SK-N-SH (cell line): ENCODE measurements around the gene PKP4. TPM values are rescaled to one million over a fixed set of nuclear protein-coding genes. Genes with fewer than 3 reads are reported as not detected.

Experiments
- CTCF ChIA-PET: fragments of 300-600, 350-600 bp; formaldehyde crosslinking; extraction: SDS; loops from one replicate; lab custom pipeline; 2021; lab: Yijun Ruan, JAX
- POLR2A ChIA-PET: fragments of 350-600 bp; sonication (Branson Sonifier 250); formaldehyde crosslinking; extraction: SDS; loops from one replicate; lab custom pipeline; 2020; ENCODE audit warnings: antibody characterized with exemption, inconsistent platforms; lab: Yijun Ruan, JAX
- DNase-seq: peaks from one replicate; pipeline ENCODE4 v3.0.0; 2012
- H2AFZ ChIP-seq: fragments of 200-600 bp; sonication (generic); 2 replicates; pipeline ENCODE4 v1.8.1; 2016; ENCODE audit warnings: antibody characterized with exemption, mild to moderate bottlenecking, low read depth
- H3F3A ChIP-seq: fragments of 200-600 bp; sonication (generic); replicated peaks from 2 replicates; pipeline ENCODE3; 2016; ENCODE audit warnings: antibody characterized with exemption, mild to moderate bottlenecking; ENCODE audit not compliant: insufficient read depth
- H3K27ac ChIP-seq, 2 experiments: fragments of 200-500 bp in 1 of 2; fragments of 200-600 bp in 1 of 2; sonication (Bioruptor generic) in 1 of 2; sonication (generic), shearing (Covaris generic) in 1 of 2; 2 replicates each; pipeline versions ENCODE4 v1.5.1 to v1.6.1; 2014 to 2016; ENCODE audit warnings: low read depth in 2 of 2, inconsistent platforms in 1 of 2, low read length in 1 of 2, mild to moderate bottlenecking in 1 of 2, mixed read lengths in 1 of 2
- H3K27me3 ChIP-seq: fragments of 200-600 bp; sonication (generic), shearing (Covaris generic); 2 replicates; pipeline ENCODE4 v1.6.1; 2016; ENCODE audit warnings: mixed run types; ENCODE audit not compliant: insufficient read depth
- H3K36me3 ChIP-seq, 2 experiments: fragments of 200-500 bp in 1 of 2; fragments of 200-600 bp in 1 of 2; sonication (Bioruptor generic) in 1 of 2; sonication (generic) in 1 of 2; replicated peaks in 1 of 2; 2 replicates each; pipeline versions ENCODE3 to v1.5.1; 2014 to 2016; ENCODE audit warnings: low read length in 1 of 2, mild to moderate bottlenecking in 1 of 2; ENCODE audit not compliant: insufficient read depth in 2 of 2, control insufficient read depth in 1 of 2
- H3K4me1 ChIP-seq, 2 experiments: fragments of 200-500 bp in 1 of 2; fragments of 200-600 bp in 1 of 2; sonication (Bioruptor generic) in 1 of 2; sonication (generic), shearing (Covaris generic) in 1 of 2; 2 replicates each; pipeline versions ENCODE4 v1.5.1 to v1.6.1; 2014 to 2016; ENCODE audit warnings: low read depth in 1 of 2, low read length in 1 of 2, mixed run types in 1 of 2; ENCODE audit not compliant: insufficient read depth in 2 of 2, control insufficient read depth in 1 of 2
- H3K4me2 ChIP-seq: fragments of 200-600 bp; sonication (generic), shearing (Covaris generic); 2 replicates; pipeline ENCODE4 v1.6.1; 2017; ENCODE audit warnings: mixed run types
- H3K4me3 ChIP-seq, 2 experiments: fragments of 200-500 bp in 1 of 2; fragments of 200-600 bp in 1 of 2; sonication (Bioruptor generic) in 1 of 2; sonication (generic), shearing (Covaris generic) in 1 of 2; 2 replicates each; pipeline versions ENCODE4 v1.5.1 to v1.8.1; 2014 to 2016; ENCODE audit warnings: low read depth in 2 of 2, inconsistent platforms in 1 of 2, low read length in 1 of 2, mild to moderate bottlenecking in 1 of 2, mixed read lengths in 1 of 2, moderate library complexity in 1 of 2
- H3K79me2 ChIP-seq: fragments of 200-600 bp; sonication (generic); 2 replicates; pipeline ENCODE4 v1.8.1; 2017; ENCODE audit warnings: mild to moderate bottlenecking; ENCODE audit not compliant: insufficient read depth
- H3K9ac ChIP-seq: fragments of 200-600 bp; sonication (generic); 2 replicates; pipeline ENCODE4 v1.6.1; 2017; ENCODE audit warnings: mixed run types
- H3K9me2 ChIP-seq: fragments of 200-600 bp; sonication (generic); 2 replicates; pipeline ENCODE4 v1.6.1; 2017; ENCODE audit warnings: mixed run types
- H3K9me3 ChIP-seq: fragments of 200-600 bp; sonication (generic); 2 replicates; pipeline ENCODE4 v1.6.1; 2017; ENCODE audit warnings: mixed run types, mild to moderate bottlenecking, moderate library complexity
- H4K20me1 ChIP-seq: fragments of 200-600 bp; sonication (generic); 2 replicates; pipeline ENCODE4 v1.6.1; 2017; ENCODE audit warnings: mild to moderate bottlenecking, mixed run types; ENCODE audit not compliant: insufficient read depth
- NRF1 ChIP-seq: IDR thresholded peaks from 2 replicates; pipeline ENCODE4 v1.6.1; 2012; ENCODE audit warnings: low read depth, mild to moderate bottlenecking, low read length
- SMC3 ChIP-seq: IDR thresholded peaks from 2 replicates; pipeline ENCODE4 v1.6.1; 2012; ENCODE audit warnings: low read depth, low read length, improper control_type of control experiment
- TEAD4 ChIP-seq: IDR thresholded peaks from 2 replicates; pipeline ENCODE4 v1.4.0; 2012; ENCODE audit warnings: mild to moderate bottlenecking, borderline replicate concordance; ENCODE audit not compliant: insufficient read depth
- WGBS: methylation state at CpG from one replicate; pipeline ENCODE4 v1.1.6; 2017; ENCODE audit warnings: low lambda C conversion rate; 5-methylcytosine and 5-hydroxymethylcytosine counted together
- polyA plus RNA-seq, 3 experiments: library from polyadenylated mRNA; depleted of rRNA; stranded (reverse); fragments of >200 nt; gene quantifications; 2 replicates each; pipeline ENCODE4 v1.2.3, GENCODE V29; 2012
- TF ChIP-seq, protein P1 (sequence below): IDR thresholded peaks from 2 replicates; pipeline ENCODE4 v1.4.0; 2012; ENCODE audit warnings: low read depth, borderline replicate concordance
- TF ChIP-seq, protein P2 (sequence below): IDR thresholded peaks from 2 replicates; pipeline ENCODE4 v1.4.0; 2012; ENCODE audit warnings: low read depth
- TF ChIP-seq, protein P3 (sequence below): IDR thresholded peaks from 2 replicates; pipeline ENCODE4 v1.4.0; 2012; ENCODE audit warnings: low read depth, borderline replicate concordance
- TF ChIP-seq, protein P4 (sequence below): IDR thresholded peaks from 2 replicates; pipeline ENCODE4 v1.6.1; 2012; ENCODE audit warnings: mild to moderate bottlenecking, low read depth, low read length, moderate library complexity

Gene PKP4
- polyA plus RNA-seq, 1 of the 3 experiments (the other 2 are of a cell fraction), result 10.9 TPM

DNA sequence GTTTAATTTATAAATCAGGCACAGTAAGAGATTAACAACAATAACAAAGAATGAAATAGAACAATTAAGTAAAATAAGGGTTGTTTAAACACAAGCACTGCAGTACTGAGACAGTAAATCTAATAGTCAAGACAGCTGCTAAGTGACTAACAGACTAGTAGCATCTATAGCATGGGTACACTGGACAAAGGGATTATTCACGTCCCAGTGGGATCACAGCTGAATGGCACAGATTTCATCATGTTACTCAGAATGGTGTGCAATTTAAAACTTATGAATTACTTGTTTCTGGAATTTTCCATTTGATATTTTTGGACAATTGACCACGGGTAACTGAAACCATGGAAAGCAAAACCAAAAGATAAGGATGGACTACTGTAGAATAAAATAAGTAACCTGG lies 176.5 kb downstream of the PKP4 start (continued):
- TF ChIP-seq NRF1 (no peak), TEAD4 (no peak), SMC3 (no peak)
- TF ChIP-seq, protein P1, sequence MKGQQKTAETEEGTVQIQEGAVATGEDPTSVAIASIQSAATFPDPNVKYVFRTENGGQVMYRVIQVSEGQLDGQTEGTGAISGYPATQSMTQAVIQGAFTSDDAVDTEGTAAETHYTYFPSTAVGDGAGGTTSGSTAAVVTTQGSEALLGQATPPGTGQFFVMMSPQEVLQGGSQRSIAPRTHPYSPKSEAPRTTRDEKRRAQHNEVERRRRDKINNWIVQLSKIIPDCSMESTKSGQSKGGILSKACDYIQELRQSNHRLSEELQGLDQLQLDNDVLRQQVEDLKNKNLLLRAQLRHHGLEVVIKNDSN, result no peak
- TF ChIP-seq, protein P2, sequence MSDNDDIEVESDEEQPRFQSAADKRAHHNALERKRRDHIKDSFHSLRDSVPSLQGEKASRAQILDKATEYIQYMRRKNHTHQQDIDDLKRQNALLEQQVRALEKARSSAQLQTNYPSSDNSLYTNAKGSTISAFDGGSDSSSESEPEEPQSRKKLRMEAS, result no peak
- TF ChIP-seq, protein P3, sequence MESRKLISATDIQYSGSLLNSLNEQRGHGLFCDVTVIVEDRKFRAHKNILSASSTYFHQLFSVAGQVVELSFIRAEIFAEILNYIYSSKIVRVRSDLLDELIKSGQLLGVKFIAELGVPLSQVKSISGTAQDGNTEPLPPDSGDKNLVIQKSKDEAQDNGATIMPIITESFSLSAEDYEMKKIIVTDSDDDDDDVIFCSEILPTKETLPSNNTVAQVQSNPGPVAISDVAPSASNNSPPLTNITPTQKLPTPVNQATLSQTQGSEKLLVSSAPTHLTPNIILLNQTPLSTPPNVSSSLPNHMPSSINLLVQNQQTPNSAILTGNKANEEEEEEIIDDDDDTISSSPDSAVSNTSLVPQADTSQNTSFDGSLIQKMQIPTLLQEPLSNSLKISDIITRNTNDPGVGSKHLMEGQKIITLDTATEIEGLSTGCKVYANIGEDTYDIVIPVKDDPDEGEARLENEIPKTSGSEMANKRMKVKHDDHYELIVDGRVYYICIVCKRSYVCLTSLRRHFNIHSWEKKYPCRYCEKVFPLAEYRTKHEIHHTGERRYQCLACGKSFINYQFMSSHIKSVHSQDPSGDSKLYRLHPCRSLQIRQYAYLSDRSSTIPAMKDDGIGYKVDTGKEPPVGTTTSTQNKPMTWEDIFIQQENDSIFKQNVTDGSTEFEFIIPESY, result no peak

DNA sequence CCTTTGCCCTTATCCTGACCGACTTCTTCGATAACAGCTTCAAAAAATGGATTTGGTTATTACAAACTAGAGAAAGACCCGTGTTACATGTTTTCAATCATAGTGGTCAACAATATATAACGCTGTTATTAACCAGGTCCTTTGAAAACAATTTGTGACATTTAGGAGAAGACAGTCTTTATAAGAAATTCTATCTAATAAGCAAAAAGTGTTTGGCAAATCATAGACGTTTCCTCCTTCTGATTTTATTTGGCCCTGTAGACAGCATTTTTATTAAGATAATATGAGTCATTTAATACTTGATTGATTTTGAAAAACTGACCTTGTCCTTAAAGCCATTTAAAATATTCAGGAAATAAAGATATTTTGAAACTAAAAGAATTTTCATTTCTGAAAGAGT lies 177.9 kb downstream of the PKP4 start:
- no peaks in the 10 kb centered on the region for H4K20me1 ChIP-seq
- H3K9ac ChIP-seq, result no peak overlapping the region
- no peaks in the 10 kb centered on the region for H3K27me3 ChIP-seq
- TF ChIP-seq, protein P4, sequence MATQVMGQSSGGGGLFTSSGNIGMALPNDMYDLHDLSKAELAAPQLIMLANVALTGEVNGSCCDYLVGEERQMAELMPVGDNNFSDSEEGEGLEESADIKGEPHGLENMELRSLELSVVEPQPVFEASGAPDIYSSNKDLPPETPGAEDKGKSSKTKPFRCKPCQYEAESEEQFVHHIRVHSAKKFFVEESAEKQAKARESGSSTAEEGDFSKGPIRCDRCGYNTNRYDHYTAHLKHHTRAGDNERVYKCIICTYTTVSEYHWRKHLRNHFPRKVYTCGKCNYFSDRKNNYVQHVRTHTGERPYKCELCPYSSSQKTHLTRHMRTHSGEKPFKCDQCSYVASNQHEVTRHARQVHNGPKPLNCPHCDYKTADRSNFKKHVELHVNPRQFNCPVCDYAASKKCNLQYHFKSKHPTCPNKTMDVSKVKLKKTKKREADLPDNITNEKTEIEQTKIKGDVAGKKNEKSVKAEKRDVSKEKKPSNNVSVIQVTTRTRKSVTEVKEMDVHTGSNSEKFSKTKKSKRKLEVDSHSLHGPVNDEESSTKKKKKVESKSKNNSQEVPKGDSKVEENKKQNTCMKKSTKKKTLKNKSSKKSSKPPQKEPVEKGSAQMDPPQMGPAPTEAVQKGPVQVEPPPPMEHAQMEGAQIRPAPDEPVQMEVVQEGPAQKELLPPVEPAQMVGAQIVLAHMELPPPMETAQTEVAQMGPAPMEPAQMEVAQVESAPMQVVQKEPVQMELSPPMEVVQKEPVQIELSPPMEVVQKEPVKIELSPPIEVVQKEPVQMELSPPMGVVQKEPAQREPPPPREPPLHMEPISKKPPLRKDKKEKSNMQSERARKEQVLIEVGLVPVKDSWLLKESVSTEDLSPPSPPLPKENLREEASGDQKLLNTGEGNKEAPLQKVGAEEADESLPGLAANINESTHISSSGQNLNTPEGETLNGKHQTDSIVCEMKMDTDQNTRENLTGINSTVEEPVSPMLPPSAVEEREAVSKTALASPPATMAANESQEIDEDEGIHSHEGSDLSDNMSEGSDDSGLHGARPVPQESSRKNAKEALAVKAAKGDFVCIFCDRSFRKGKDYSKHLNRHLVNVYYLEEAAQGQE, result no peak
- H2AFZ ChIP-seq, result no peak overlapping the region
- WGBS, result 98% methylated on average over 5 of the region's 5 CpGs
- no peaks in the 10 kb centered on the region for H3K9me2 ChIP-seq
- no peak overlapping the region for H3K4me2 ChIP-seq
- ChIA-PET POLR2A (no interaction called here), CTCF (interaction anchor here (0.6 to 1.3 kb wide), 3 partner anchors 10 to 600 kb away, joined by 3 read pairs; no protein-coding TSS in a partner anchor)
- no peaks in the 10 kb centered on the region for H3K79me2 ChIP-seq
- peaks cover 30 to 44% of the 10 kb centered on the region in 2 experiments for H3K36me3 ChIP-seq
- H3K27ac ChIP-seq, result no peak overlapping the region
- DNase-seq, result no peak
- no peak overlapping the region for H3K4me3 ChIP-seq
- no peaks in the 10 kb centered on the region for H3K9me3 ChIP-seq
- no peaks in the 10 kb centered on the region; a peak in 2 of 4 replicates for H3K4me1 ChIP-seq
- H3F3A ChIP-seq, result no peaks in the 10 kb centered on the region
